HG02759 (cell line): ENCODE measurements around the gene GLDC.

Source experiments
- ATAC-seq: cut with Tn5 transposase; IDR thresholded peaks from one replicate; pipeline ENCODE4 v1.9.1; 2021; ENCODE audit warnings: mild to moderate bottlenecking, moderate library complexity; ENCODE audit not compliant: unreplicated experiment

Gene GLDC

GRCh38 chr9:6525326-6526045 lies 120.0 kb downstream of the GLDC start:
- ATAC-seq: no peak

GRCh38 chr9:6522263-6522662 lies 123.3 kb downstream of the GLDC start:
- ATAC-seq: no peak

GRCh38 chr9:6512085-6512657 lies 133.4 kb downstream of the GLDC start:
- ATAC-seq: no peak

GRCh38 chr9:6506571-6506970 lies 139.0 kb downstream of the GLDC start:
- no peak for ATAC-seq

GRCh38 chr9:6502399-6502798 lies 143.1 kb downstream of the GLDC start:
- no peak for ATAC-seq

- ATAC-seq: no peak
Measured at GRCh38 chr9:6501526-6502210, 143.9 kb downstream of the GLDC start.

- no peak for ATAC-seq
Measured at GRCh38 chr9:6498982-6499381, 146.5 kb downstream of the GLDC start.

GRCh38 chr9:6495466-6495865 lies 150.1 kb downstream of the GLDC start:
- no peak for ATAC-seq

- ATAC-seq: no peak
Measured at GRCh38 chr9:6490863-6491262, 154.7 kb downstream of the GLDC start.

- no peak for ATAC-seq
Measured at GRCh38 chr9:6489099-6489498, 156.4 kb downstream of the GLDC start.

- no peak for ATAC-seq
Measured at GRCh38 chr9:6488395-6488794, 157.1 kb downstream of the GLDC start.

- no peak for ATAC-seq
Measured at GRCh38 chr9:6484210-6484609, 161.3 kb downstream of the GLDC start.
